ENCODE measurements around the gene EMP3. TPM values are rescaled to one million over a fixed set of nuclear protein-coding genes. Genes with fewer than 3 reads are reported as not detected.
A peak's percentile ranks its signal among the peaks of the same experiment; 100 is the strongest.

EMP3 gene
- total RNA-seq, 4 donors from 2014 or later, result 4.7 to 21.5 (median 10.5) TPM

GRCh38 chr19:48363810-48364597, 38.7 kb downstream of the EMP3 start, which contains the start of the genes SYNGR4 and TMEM143:
SYNGR4 (plus strand) TSS chr19:48364367; CDS start chr19:48365843, 1,476 bp downstream.
TMEM143 (minus strand) TSS chr19:48363940; CDS start chr19:48363920, 20 bp downstream.
- H3K4me1 ChIP-seq, result peaks cover 0 to 7% (median 3%) of the 10 kb centered on the region in 4 donors
- H3K36me3 ChIP-seq, result peaks cover 0 to 4% (median 0%) of the 10 kb centered on the region in 3 donors
- peak within 1 kb of the TSS; percentile 53 to 61 (median 56) for H3K4me3 ChIP-seq
- TF ChIP-seq POLR2A (IDR thresholded peaks at IDR 0.05), result peak in 1 of 2 donors; percentile 38
- TF ChIP-seq CTCF (IDR thresholded peaks at IDR 0.05), result no peak
- peak within 1 kb of the TSS; percentile 87 to 97 (median 93) for H3K27ac ChIP-seq
- no peaks in the 10 kb centered on the region for H3K9me3 ChIP-seq
- peak; percentile 98 to 99 (median 99) for DNase-seq
- no peaks in the 10 kb centered on the region for H3K27me3 ChIP-seq

GRCh38 chr19:48364598-48365348, 39.4 kb downstream of the EMP3 start:
- no peaks in the 10 kb centered on the region for H3K27me3 ChIP-seq
- no peak for DNase-seq
- H3K27ac ChIP-seq, result peak overlapping the region; percentile 87 to 97 (median 93)
- TF ChIP-seq POLR2A (IDR thresholded peaks at IDR 0.05) (no peak), CTCF (IDR thresholded peaks at IDR 0.05) (peak in 1 of 6 experiments; percentile 14)
- peaks cover 0 to 3% (median 0%) of the 10 kb centered on the region in 3 donors for H3K36me3 ChIP-seq
- peak overlapping the region; percentile 39 to 61 (median 54) for H3K4me3 ChIP-seq
- no peaks in the 10 kb centered on the region for H3K9me3 ChIP-seq
- H3K4me1 ChIP-seq, result peaks cover 0 to 7% (median 3%) of the 10 kb centered on the region in 4 donors

- no peak overlapping the region for H3K27ac ChIP-seq
- H3K4me3 ChIP-seq, result no peak overlapping the region
- no peak for TF ChIP-seq CTCF (IDR thresholded peaks at IDR 0.05)
- no peak for TF ChIP-seq POLR2A (IDR thresholded peaks at IDR 0.05)
- no peaks in the 10 kb centered on the region for H3K9me3 ChIP-seq
- H3K27me3 ChIP-seq, result no peaks in the 10 kb centered on the region
- DNase-seq, result no peak
- no peaks in the 10 kb centered on the region for H3K36me3 ChIP-seq
- H3K4me1 ChIP-seq, result peaks cover 0 to 7% (median 3%) of the 10 kb centered on the region in 4 donors
Observed at GRCh38 chr19:48365602-48366001, 40.2 kb downstream of the EMP3 start.

- no peak overlapping the region for H3K4me3 ChIP-seq
- peak overlapping the region in 1 of 4 donors; percentile 48 for H3K27ac ChIP-seq
- TF ChIP-seq POLR2A (IDR thresholded peaks at IDR 0.05), result no peak
- TF ChIP-seq CTCF (IDR thresholded peaks at IDR 0.05), result no peak
- H3K9me3 ChIP-seq, result no peaks in the 10 kb centered on the region
- peaks cover 0 to 7% (median 3%) of the 10 kb centered on the region in 4 donors for H3K4me1 ChIP-seq
- no peaks in the 10 kb centered on the region for H3K36me3 ChIP-seq
- DNase-seq, result no peak
- no peaks in the 10 kb centered on the region for H3K27me3 ChIP-seq
Observed at GRCh38 chr19:48367855-48368254, 42.5 kb downstream of the EMP3 start.

DNA sequence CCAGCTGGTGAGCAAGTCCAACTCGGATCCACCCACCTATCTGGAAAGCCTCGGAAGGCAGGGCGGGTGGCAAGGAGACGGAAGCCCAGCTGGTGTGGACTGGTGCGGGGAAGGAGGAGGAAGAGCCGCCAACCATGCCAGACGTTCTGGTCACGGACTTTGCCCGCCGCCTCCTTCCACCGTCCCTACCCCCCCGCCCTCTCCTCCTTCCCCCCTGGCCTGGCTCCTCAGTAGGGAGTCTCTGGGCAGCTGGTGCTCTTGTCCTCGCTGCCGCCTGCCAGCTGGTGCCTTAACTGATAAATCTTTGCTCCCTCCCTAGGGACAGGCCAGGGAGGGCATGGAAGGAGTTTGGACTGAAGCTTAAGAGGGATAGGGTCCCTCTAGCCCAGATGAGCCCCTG, 43.6 kb downstream of the EMP3 start:
- H3K36me3 ChIP-seq, result no peaks in the 10 kb centered on the region
- no peaks in the 10 kb centered on the region for H3K9me3 ChIP-seq
- H3K4me3 ChIP-seq, result no peak overlapping the region
- H3K4me1 ChIP-seq, result peaks cover 0 to 7% (median 3%) of the 10 kb centered on the region in 4 donors
- TF ChIP-seq CTCF (IDR thresholded peaks at IDR 0.05), result no peak
- no peak for TF ChIP-seq POLR2A (IDR thresholded peaks at IDR 0.05)
- peak overlapping the region in 2 of 4 donors; percentile 17 to 56 for H3K27ac ChIP-seq
- DNase-seq, result peak in 2 of 3 donors; percentile 76 to 89
- H3K27me3 ChIP-seq, result no peaks in the 10 kb centered on the region
